ENCODE results near the gene MSH5.

MSH5 gene

GRCh38 chr6:31729515-31729978 lies 10.3 kb upstream of the MSH5 start:
- FAIRE-seq: no peak
- DNase-seq (ENCODE audit: low spot score): peak; percentile 89

DNA sequence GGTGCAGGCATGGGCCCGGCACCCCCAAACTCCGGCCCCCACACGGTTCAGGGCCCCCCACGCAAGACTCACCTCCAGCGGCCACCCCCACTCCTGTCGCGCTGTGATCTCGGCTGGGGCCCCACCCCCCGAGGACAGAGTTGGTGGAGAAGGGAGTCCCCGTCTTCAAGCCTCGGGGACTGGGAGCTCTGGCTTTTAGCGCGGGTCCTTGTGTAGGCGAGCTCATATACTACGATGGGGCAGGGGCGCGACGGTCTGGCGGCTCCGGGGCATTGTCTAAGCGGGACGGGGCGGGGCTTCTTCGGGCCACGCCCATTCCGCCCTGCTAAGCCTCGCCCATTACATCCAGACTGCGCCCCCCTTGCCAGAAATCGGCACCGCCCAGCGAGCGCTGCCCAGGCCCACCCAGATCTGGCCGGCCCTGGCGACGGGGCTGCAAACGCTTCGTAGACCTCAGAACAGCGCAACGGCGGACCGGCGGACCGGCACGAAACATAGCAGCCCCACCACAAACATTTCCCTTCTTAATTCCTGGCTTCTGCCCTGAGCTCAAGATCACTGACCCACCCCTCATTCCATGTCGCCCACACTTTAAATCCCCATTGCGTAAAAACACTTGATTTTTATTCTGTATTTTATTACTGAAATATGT lies 9.7 kb upstream of the MSH5 start:
- DNase-seq (ENCODE audit: low spot score): peak; percentile 91
- no peak for FAIRE-seq

GRCh38 chr6:31730631-31731086 lies 9.1 kb upstream of the MSH5 start:
- no peak for FAIRE-seq
- no peak for DNase-seq (ENCODE audit: low spot score)

- no peak for FAIRE-seq
- no peak for DNase-seq (ENCODE audit: low spot score)
These were observed 7.8 kb upstream of the MSH5 start for GRCh38 chr6:31732029-31732428.

- DNase-seq (ENCODE audit: low spot score) (no peak), FAIRE-seq (no peak)
These were observed 6.1 kb upstream of the MSH5 start for GRCh38 chr6:31733734-31734133.

DNA sequence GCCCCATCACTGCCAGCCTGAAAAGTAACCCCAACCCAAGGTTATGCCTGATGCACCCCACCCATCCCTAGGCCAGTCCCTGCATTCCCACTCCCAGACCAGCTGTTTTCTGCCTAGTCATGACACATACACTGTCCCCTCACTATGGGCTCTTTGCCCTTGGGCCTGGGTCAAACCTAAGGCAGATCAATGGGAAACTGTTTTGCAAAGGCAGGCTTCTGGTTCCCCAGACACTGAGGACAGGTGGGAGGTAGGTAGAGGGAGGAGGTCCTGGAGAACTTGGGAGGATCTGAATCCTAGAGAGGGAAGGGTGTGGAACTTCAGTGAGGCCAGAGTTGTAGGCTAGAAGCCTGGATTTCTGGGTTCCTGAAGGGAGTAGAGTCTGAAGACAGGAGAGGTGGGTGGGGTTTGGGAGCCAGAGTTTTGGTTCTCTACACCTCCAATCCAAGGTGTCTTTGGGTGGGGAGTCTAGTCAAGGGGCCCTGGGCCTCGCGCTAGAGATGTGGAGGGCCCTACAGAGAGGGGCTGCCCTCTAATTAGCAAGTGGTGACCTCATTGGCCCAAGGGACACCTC lies 5.5 kb upstream of the MSH5 start:
- no peak for FAIRE-seq
- DNase-seq (ENCODE audit: low spot score): no peak

GRCh38 chr6:31734821-31735406 lies 4.9 kb upstream of the MSH5 start:
- DNase-seq (ENCODE audit: low spot score) (peak; percentile 82), FAIRE-seq (no peak)

DNA sequence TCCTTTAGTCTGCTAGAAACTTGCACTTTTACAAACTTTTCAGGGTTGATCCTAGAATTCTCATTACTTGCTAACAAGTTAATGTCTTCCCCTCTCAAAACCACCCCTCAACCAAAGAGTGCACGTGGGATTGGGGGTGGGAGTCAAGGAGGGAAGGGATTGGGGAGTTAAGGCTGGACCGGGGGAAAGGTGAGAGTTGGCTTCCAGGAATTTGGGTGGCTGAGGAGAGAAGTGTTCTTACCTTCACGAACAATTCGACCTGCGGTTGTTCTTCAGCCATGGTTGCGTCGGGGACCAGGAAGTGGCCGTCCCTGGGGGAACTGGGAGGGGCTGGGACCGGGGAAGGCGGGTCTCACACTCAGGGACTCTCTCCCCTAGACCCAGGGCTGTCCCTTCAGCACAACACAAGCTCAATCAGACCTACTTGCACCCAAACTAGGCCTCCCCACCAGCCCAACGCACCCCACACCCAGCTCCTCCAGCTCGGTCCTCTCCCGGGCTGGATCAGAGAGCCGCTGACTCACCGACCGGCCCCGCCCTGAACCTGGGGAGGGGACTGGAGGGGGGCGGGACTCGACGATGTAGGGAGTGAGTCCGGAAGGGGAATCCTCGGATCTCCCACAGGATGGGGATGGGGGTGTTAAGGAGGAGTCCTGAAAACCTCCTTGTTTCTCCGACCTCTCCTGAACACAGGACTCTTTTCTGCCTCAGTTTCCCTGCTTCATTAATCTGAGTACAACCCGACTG lies 3.6 kb upstream of the MSH5 start, which contains the start of gene CLIC1:
Gene CLIC1, minus strand, starts transcription at position 510 of the 747 bp plus-strand sequence. Its CDS starts 230 bp downstream, at position 280.
- FAIRE-seq: no peak
- DNase-seq (ENCODE audit: low spot score): peak; percentile 90

- FAIRE-seq (no peak), DNase-seq (ENCODE audit: low spot score) (no peak)
These were observed 3.0 kb upstream of the MSH5 start for GRCh38 chr6:31736768-31737314.

- FAIRE-seq: no peak
These were observed 2.4 kb upstream of the MSH5 start for GRCh38 chr6:31737315-31737990.

DNA sequence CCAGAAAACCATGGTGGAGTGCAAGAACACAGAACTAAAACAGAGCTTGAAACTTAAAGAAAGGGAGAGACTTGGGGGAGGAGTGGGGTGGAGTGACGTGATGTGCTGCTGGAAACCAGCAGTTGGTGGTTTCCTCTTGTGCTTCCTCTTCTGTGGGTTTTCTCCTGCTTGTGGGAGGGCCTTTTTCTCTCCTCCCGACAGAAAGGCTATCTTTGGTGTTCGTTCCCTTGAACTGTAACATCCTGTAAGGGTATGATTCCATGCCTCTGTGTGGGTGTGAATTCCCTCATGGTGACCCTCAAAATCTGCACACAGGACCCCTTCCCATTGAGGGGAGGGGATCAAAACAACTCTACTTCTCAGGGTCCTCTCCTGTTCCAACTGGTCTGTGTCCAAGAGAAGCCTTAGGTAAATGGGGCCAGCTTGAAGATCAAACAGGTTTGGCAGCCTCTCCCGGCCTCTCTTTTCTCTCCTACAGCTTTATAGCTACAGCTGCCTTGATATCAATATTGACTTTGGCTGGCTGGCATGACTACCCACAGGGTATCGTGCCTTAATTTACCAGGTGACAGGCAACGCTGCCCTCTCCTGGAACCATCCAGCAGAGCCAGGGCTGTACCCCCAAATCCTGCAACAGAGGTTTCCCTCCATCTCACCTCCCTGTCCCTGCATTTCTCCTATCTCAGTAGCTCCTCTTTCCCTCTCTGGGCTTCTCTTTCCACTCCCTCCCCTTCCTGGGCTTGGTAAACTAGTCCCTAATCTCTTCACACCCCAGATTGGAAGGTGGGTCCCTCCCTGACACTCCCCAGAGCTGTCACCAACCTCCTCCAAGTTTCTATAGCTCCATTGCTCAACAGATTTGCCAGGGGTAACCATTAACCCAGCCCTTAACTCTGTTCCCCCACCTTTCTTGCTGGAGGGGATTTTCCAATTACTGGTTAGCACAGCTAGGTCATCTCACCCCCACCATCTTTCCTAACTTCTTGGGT lies 1.5 kb upstream of the MSH5 start:
- FAIRE-seq (no peak), DNase-seq (ENCODE audit: low spot score) (peak; percentile 27)

More at GRCh38 chr6:31737315-31737990, 2.4 kb upstream of the MSH5 start:
- DNase-seq (ENCODE audit: low spot score): no peak

- FAIRE-seq (no peak), DNase-seq (ENCODE audit: low spot score) (peak; percentile 27)
These were observed 805 bp downstream of the MSH5 start for GRCh38 chr6:31740397-31741223.

GRCh38 chr6:31741815-31742214 lies 2.0 kb downstream of the MSH5 start:
- no peak for FAIRE-seq
- no peak for DNase-seq (ENCODE audit: low spot score)

GRCh38 chr6:31742894-31743293 lies 3.1 kb downstream of the MSH5 start:
- DNase-seq (ENCODE audit: low spot score) (no peak), FAIRE-seq (no peak)

GRCh38 chr6:31744422-31744821 lies 4.6 kb downstream of the MSH5 start:
- DNase-seq (ENCODE audit: low spot score) (no peak), FAIRE-seq (no peak)

- no peak for FAIRE-seq
- no peak for DNase-seq (ENCODE audit: low spot score)
These were observed 9.7 kb downstream of the MSH5 start for GRCh38 chr6:31749301-31750036.

- FAIRE-seq (no peak), DNase-seq (ENCODE audit: low spot score) (no peak)
These were observed 10.7 kb downstream of the MSH5 start for GRCh38 chr6:31750411-31751022.
